Activated CD4-positive, alpha-beta T cell treated with anti-CD3 and anti-CD28 coated beads, Interleukin-2, Interleukin-6, amounts not matched to agents 100 ng/mL and 50 ng/mL, durations not matched to agents 16 hours and 8 hours (primary cell): Measurements from ENCODE around the gene CSNK1A1L.

ENCODE experiments used
- DNase-seq: peaks from one replicate; pipeline ENCODE4 v3.0.0-alpha.2; 2020

CSNK1A1L gene

GRCh38 chr13:37105251-37105714 lies at the start of gene CSNK1A1L:
Gene CSNK1A1L (minus strand): TSS chr13:37105664. CDS start chr13:37105256, 408 bp downstream.
- DNase-seq, result no peak

- no peak for DNase-seq
Observed at GRCh38 chr13:37149380-37149779, 43.9 kb upstream of the CSNK1A1L start.

- no peak for DNase-seq
Observed at GRCh38 chr13:37148501-37148900, 43.0 kb upstream of the CSNK1A1L start.

- DNase-seq, result no peak
Observed at GRCh38 chr13:37144661-37145060, 39.2 kb upstream of the CSNK1A1L start.

- no peak for DNase-seq
Observed at GRCh38 chr13:37143911-37144310, 38.4 kb upstream of the CSNK1A1L start.

- no peak for DNase-seq
Observed at GRCh38 chr13:37142877-37143276, 37.4 kb upstream of the CSNK1A1L start.

GRCh38 chr13:37141011-37141410 lies 35.5 kb upstream of the CSNK1A1L start:
- no peak for DNase-seq

- DNase-seq, result no peak
Observed at GRCh38 chr13:37139356-37139755, 33.9 kb upstream of the CSNK1A1L start.

- no peak for DNase-seq
Observed at GRCh38 chr13:37138926-37139325, 33.5 kb upstream of the CSNK1A1L start.

- no peak for DNase-seq
Observed at GRCh38 chr13:37138169-37138568, 32.7 kb upstream of the CSNK1A1L start.

- no peak for DNase-seq
Observed at GRCh38 chr13:37136633-37137032, 31.2 kb upstream of the CSNK1A1L start.

GRCh38 chr13:37136187-37136586 lies 30.7 kb upstream of the CSNK1A1L start:
- DNase-seq, result no peak

- DNase-seq, result no peak
Observed at GRCh38 chr13:37134411-37135041, 29.1 kb upstream of the CSNK1A1L start.

GRCh38 chr13:37132211-37132610 lies 26.7 kb upstream of the CSNK1A1L start:
- no peak for DNase-seq

- no peak for DNase-seq
Observed at GRCh38 chr13:37131092-37131491, 25.6 kb upstream of the CSNK1A1L start.

- DNase-seq, result no peak
Observed at GRCh38 chr13:37129866-37130265, 24.4 kb upstream of the CSNK1A1L start.

GRCh38 chr13:37127691-37128241 lies 22.3 kb upstream of the CSNK1A1L start:
- no peak for DNase-seq

- no peak for DNase-seq
Observed at GRCh38 chr13:37123337-37123736, 17.9 kb upstream of the CSNK1A1L start.

- DNase-seq, result no peak
Observed at GRCh38 chr13:37118016-37118415, 12.6 kb upstream of the CSNK1A1L start.

- no peak for DNase-seq
Observed at GRCh38 chr13:37114250-37114649, 8.8 kb upstream of the CSNK1A1L start.

- DNase-seq, result no peak
Observed at GRCh38 chr13:37113534-37113933, 8.1 kb upstream of the CSNK1A1L start.

GRCh38 chr13:37109051-37109678 lies 3.7 kb upstream of the CSNK1A1L start:
- DNase-seq, result no peak

GRCh38 chr13:37107868-37108267 lies 2.4 kb upstream of the CSNK1A1L start:
- DNase-seq, result no peak

GRCh38 chr13:37107456-37107855 lies 2.0 kb upstream of the CSNK1A1L start:
- DNase-seq, result no peak
